NCI-H2081 treated with DMSO at 0.1 percent for 48 hours (cell line): ENCODE data around the gene IKZF5.

Experiments used
- DNase-seq: peaks from one replicate; lab custom pipeline; 2025; lab: John Stamatoyannopoulos, UW

The IKZF5 gene

GRCh38 chr10:122980209-122981065 lies 28.2 kb downstream of the IKZF5 start, which contains the start of gene PSTK:
Gene PSTK, plus strand, starts transcription at chr10:122980401. Its CDS starts 79 bp downstream, at chr10:122980480.
- peak; percentile 34 for DNase-seq

DNA sequence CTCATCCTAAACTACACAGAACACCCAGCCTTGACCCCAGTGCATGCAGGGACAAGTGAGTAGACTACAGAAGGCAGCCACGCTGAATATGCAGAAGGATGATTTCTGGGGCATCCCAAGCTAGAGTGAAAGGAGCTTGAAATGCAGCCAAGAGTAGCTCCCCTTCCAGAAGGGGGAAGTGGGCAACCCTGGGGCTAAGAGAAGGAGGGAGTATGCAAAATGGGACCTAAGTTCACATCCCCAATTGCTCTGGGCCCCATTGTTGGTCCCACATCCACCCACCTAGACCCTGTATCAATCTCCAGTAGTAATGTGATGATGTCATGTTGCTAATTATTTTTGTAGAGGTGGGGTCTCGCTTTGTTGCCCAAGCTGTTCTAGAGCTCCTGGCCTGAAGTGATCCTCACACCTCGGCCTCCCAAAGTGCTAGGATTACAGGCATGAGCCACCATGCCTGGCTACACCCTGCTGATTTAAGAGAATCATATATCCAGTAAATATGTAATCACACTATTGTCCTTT lies 34.0 kb downstream of the IKZF5 start:
- no peak for DNase-seq

DNA sequence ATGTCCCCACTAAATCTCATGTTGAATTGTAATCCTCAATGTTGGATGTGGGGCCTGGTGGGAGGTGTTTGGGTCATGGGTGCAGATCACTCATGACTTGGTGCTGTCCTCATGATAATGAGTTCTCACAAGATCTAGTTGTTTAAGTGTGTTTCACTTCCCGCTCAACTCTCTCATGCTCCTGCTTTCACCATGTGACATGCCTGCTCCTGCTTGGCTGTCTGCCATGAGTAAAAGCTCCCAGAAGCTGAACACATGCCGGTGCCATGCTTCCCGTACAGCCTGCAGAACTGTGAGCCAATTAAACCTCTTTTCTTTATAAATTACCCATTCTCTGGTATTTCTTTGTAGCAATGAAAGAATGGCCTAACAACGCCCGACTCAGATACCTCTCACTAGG lies 34.6 kb downstream of the IKZF5 start:
- no peak for DNase-seq

- no peak for DNase-seq
Observed at GRCh38 chr10:122968698-122969097, 39.9 kb downstream of the IKZF5 start.

GRCh38 chr10:122966879-122967278 lies 41.7 kb downstream of the IKZF5 start:
- DNase-seq, result no peak

GRCh38 chr10:122962405-122962804 lies 46.2 kb downstream of the IKZF5 start:
- DNase-seq, result no peak

DNA sequence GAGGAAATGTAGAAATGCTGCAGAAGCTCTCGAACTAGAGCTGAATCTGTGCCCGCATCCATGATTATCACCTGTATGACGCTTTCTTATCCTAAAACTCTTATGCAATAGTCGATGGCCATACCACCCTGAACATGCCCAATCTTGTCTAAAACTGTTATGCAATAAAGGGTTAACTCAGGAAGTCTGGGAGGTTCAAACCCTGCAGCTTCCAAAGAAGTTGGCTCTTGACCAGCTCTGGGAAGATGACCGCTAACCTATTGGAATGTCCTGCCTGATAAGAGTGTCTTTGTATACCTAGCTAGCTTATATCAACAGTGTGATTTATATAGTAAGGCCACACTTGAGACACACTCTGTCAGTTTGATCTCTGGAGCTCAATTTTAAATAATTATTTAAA lies 51.1 kb downstream of the IKZF5 start:
- DNase-seq, result no peak

DNA sequence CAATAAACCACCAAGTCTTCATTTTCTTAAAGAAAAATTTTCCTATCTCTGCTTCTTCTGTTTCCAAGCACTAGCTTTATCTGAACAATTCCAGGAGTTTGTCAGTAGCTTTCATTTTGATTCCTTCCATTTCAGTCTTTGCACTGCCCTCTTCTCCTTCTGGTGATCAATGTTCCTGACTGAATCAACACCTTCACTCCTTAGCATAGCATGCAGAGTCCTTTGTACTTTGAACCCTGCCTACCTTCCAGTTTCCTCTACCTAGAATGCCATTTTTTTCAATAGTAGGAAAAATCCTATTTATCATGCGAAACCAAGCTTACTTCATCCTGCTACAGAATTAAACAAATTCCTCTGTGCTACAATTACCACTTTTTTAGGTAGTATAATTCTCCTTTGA lies 52.7 kb downstream of the IKZF5 start:
- no peak for DNase-seq

- no peak for DNase-seq
Observed at GRCh38 chr10:122954731-122955050, 53.9 kb downstream of the IKZF5 start.

- peak; percentile 72 for DNase-seq
Observed at GRCh38 chr10:122953902-122954730, 54.5 kb downstream of the IKZF5 start, which contains the start of gene C10orf88. Gene C10orf88, minus strand, starts transcription at chr10:122954227. Its CDS starts 49 bp downstream, at chr10:122954178.

GRCh38 chr10:122949296-122949695 lies 59.3 kb downstream of the IKZF5 start:
- DNase-seq, result no peak
